ENCODE data around the gene KMT2E.
"Not testable (repeated sequence)": the region's sequence is repeated elsewhere in the genome, so short reads cannot be mapped to it uniquely, and the experiment has no call there.

Gene KMT2E

DNA sequence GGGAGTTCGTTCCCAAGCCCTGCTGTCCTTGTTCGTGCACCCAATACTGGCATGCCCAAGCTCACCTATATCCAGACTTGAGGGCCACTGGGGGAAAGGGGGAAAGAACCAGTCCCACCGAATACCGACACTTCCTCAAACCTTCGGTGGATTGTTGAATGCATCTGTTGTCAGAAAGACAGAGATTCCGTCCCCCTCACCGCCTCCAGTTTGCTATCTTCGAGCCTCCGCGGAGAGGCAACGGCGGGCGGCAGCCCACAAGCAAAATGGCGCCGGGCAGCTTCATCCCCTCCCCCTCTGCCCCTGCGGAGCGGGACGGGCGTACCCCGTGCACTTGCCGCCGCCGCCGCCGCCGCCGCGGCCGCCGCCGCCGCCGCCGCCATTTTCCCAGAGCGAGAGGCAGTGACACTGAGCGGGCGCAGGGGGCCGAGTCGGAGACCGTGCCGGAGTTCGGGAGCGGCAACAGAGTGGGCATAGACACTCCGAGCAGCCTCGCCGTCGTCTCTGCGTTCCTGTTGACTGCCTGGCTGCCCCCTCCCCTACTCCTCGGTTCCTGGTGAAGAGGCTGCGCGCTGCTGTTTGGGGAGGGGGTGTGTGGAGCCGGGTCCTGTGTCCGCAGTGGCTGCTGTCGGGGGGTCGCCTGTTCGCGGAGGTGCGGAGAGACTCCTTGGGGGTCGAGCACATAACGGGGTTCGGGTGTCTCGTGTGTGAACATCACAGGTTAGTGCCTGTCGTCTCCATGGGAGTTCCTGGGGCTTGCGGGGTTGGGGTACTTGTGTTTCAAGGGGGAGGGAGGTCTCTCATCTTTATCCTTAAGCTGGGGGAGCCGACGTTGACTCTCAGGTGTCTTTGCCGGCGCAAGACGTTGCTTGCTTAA, at the start of gene KMT2E:
Gene KMT2E, plus strand, starts transcription at position 390 of the 877 bp plus-strand sequence. CDS start 26,748 bp downstream, outside the sequence.
- no peak for FAIRE-seq

DNA sequence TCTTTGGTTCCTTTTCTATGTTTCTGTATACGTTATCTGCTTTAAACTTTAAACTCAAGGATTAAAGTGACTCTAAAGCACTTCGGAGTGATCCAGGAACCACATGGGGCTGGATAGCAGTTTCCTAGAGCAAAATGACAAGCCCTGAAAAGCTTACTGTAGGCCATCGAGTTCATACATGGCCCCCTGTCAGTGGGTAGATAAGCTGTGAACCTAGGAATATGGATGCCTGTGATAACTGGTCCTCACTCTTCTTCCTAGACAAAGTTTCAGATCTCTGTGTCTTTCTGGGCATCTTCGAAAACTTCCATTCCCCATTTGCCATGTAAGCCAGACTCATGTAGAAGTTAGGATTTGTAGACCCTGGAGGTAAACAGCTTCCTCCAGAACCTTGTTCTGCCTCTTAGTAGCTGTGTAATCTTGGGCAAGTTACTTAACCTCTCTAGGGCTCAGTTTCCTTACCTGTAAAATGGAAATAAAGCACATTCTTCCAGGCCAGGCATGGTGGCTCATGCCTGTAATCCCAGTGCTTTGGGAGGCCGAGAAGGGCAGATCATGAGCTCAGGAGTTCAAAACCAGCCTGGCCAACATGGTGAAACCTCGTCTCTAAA, 49.3 kb upstream of the KMT2E start:
- no peak for FAIRE-seq

DNA sequence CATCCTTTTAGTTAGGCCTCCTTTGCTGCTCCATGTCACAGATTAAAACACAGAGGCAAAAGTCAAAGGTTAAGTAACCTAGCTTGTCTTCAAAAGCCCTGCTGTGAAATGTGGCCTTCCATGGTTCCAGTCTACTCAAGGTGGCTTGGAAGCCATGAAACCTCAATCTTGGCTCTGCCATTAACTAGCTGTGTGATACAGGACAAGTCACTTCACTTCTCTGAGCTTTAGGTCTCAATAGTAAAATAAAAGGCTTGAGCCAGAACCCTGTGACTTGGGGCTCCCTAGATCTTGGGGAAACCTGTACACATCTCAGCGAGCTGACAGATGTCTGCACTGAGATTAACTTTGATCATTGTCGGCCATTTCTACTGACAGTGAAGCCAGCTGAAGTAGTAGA, 48.0 kb upstream of the KMT2E start:
- FAIRE-seq: no peak

- no peak for FAIRE-seq
Measured at GRCh38 chr7:104967088-104967487, 46.9 kb upstream of the KMT2E start.

DNA sequence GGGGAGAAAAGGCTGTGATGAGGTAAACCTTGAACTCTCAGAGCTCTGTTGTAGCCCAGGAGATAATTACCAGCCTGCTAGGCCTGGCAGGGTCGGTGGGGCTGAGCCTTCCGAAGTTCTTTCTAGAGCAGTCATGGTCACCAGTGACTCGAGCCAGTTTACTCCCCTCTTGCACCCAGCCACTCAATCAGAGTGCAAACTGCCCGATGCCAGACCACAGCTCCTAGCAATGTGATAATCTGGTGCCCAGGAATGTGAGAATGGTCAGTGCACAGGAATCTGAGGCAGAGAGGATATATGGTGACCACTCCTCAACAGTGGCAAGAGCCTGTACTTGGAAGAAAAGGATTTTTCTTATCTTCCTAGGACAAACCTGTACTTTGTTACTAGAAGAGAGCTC, 46.4 kb upstream of the KMT2E start:
- FAIRE-seq: no peak

DNA sequence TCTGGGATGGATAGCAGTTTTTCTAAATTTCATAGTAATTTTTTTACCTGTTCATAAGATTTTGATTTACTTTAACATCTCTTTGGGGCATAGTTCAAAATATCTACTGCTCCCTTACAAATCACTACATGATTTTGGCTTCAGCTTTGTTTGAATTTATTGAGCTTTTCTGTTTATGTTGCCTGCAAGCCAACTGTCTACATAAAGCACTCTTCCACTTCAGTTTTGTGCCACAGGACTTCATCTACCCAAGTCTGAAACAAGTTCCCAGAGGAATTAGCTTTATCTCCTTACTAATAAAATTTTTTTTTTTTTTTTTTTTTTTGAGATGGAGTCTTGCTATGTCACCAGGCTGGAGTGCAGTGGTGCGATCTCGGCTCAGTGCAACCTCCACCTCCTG, 45.4 kb upstream of the KMT2E start:
- FAIRE-seq: no peak

DNA sequence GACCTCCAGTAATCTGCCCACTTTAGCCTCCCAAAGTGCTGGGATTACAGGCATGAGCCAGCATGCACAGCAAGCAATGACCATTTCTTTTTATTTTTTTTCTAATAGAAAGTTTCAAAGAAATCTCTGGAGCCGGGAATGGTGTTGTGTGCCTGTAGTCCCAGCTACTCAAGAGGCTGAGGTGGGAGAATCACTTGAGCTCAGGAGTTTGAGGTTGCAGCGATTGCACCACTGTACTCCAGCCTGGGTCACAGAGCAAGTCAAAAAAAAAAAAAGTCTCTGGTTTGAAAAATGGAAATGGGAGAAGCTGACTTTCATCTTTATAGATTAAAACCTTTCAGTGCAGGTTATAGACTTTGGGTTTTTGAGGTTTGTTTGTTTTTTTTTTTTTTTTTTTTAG, 44.8 kb upstream of the KMT2E start:
- FAIRE-seq: no peak

DNA sequence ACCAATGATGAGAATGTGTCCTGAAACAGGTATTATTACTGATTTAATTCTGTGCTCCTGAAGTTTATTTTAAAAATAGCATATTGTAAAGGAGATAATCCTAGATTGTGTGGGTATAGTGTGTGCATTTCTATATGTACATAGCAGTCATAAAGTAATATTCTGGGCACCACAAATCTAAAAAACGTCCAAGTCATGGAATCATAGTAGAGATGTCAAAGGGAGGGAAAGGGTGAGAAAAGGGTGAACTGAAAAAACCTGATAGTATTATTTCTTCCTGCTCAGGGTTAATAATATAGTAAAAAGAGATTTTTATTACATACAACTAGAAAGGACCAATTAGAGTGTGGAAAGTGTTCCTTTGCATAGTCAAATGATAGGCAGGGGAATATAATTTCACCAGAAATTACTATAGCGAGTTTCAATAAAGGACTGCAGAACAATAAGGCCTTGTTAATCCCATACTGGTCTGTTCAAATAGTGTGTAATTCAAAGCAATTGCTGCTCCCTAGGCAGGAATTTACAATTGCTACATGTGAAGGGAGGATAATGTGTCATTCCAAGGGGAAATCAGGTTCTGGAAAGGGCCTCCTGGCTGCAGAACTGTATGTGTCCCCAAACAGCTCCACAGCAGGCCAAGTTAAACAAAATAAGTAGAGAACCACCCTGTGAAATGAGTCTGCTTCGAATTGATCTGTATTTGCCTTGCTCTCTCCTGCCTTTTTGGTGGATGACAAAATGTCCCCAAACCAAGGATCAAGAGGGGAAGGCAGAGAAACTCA, 42.5 kb upstream of the KMT2E start:
- no peak for FAIRE-seq

DNA sequence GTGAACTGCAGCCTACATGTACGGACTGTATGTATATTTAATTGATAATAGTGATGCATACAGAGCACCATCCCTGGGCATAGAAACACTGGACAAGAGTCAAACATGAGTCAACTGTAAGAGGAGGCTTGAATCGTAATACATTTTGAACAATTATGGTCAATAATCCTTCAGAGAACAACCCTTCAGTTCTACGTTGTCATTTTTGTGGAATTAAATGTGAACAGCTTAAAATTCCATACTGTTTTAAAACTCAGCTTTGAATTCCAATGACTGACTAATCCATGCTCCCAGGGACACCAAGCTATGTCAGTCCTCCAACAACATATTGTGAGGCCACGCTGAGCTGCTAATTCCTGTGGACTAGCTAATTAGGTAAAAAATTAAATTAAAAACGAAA, 41.5 kb upstream of the KMT2E start:
- no peak for FAIRE-seq

- no peak for FAIRE-seq
Measured at GRCh38 chr7:104973227-104973626, 40.8 kb upstream of the KMT2E start.

DNA sequence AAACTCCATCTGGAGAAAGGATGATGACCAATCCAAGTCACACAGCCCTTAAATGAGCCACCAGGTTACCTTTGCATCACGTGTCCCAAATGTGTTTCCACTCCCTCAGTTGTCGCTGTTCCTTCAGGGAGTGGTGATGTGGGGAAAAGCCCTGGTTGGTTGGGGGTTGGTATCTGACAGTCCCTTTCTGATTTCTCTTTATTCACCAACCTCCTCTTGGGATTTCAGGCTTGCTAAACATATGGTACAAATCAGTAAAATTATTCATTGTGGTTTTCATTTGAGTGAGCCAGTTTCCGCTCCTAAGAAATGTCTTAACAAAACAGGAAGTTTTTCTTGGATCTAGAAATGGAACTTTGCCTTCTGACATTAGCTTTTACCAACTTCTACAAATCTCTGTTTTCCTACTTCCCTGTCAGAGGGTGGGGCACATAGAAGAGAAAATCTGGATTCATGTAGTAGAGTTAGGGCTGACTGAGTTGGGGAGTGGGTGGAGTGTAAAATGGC, 40.0 kb upstream of the KMT2E start:
- no peak for FAIRE-seq

DNA sequence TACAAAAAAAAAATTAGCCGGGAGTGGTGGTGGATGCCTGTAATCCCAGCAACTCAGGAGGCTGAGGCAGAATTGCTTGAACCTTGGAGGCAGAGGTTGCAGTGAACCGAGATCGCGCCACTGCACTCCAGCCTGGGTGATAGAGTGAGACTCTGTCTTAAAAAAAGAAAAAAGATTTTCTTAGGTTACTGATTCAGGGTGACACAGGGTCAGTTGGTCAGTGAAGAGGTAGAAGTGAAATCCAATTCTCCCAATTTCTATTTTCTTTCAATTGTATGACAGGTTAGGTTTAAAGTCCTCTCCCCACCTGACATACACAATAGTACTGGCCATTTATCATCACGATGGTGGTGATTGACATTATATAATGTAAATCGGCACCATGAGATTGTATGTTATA, 38.5 kb upstream of the KMT2E start:
- FAIRE-seq: not testable (repeated sequence)

DNA sequence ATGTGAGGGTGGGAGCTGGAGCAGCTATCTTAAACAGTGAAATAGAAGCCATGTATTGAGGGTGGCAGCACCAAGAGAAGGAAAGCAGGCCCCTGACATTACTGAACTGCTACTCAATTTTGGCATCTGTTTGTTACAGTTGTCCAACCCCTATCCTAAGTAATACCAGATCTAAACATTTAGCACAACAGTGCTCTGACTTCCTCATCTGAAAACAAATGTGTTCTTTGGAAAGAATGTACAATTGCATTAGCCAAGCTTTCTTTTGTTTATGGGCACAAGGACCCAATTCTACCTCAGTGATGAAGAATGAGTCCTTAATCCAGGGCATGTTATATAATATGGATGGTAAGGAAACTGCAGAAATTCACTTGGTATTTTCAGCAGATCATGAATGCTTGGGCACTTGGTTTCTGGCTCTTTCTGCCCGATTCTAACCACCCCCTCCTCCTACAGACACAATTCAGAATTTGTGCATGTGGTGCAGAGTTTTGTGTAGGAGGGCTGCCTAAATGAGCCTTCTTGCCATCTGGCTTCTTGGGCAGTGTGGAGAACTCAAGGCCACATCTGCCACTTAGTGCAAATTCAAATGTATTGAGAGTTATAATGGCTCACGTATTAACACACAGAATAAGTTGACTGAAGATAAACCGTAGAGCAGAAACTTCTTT, 36.9 kb upstream of the KMT2E start:
- FAIRE-seq: no peak

GRCh38 chr7:104978460-104978859, 35.5 kb upstream of the KMT2E start:
- FAIRE-seq: peak; percentile 48

DNA sequence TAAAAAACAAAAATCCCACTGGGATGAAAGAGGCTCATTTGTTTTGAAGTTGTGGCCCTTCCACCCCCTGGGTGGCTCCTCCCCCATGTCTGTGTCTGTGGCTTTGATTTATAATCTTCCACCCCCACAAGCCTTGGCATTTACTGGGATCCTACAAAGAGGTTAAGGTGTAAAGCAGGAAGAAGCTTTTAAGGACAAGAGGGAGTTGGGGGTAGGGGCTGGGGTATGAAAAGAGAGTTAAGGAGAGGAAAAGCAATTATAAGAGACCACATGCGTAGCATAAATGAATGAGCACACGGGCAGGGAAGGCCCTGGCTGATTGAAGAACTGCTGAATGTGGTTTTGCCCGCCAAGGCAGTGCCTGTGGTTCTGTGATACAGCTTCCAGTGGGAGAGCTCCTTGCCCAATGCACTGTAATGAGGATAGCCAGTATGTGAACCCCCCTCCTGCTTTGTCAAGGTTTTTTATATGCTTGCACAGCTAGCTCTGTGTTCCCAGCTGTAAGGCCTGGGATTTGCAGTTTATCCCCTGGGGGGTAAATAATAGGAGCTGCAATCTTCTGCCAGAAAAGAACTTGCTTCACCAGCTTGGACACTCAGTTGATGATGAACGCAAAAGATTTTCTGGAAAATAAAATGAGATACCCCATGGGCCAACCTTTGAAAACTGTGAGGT, 34.7 kb upstream of the KMT2E start:
- no peak for FAIRE-seq

DNA sequence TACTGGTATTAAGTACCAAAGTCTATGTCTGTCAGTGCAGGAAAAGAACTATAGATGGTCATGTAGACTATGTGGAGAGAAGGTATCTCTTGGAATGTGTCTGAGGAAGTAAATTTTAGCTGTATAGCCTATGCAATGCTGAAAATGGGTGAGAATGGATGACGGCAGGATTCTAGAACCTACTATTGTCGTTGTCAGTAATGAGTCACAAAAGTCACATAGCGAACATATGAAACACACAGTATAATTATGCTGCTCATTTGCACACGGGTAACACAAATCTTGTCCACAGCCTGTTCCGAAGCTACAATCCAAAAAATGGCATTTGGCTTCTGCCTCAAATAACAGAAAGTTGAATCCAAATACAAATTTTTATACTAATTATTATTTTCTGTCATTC, 33.6 kb upstream of the KMT2E start:
- no peak for FAIRE-seq

DNA sequence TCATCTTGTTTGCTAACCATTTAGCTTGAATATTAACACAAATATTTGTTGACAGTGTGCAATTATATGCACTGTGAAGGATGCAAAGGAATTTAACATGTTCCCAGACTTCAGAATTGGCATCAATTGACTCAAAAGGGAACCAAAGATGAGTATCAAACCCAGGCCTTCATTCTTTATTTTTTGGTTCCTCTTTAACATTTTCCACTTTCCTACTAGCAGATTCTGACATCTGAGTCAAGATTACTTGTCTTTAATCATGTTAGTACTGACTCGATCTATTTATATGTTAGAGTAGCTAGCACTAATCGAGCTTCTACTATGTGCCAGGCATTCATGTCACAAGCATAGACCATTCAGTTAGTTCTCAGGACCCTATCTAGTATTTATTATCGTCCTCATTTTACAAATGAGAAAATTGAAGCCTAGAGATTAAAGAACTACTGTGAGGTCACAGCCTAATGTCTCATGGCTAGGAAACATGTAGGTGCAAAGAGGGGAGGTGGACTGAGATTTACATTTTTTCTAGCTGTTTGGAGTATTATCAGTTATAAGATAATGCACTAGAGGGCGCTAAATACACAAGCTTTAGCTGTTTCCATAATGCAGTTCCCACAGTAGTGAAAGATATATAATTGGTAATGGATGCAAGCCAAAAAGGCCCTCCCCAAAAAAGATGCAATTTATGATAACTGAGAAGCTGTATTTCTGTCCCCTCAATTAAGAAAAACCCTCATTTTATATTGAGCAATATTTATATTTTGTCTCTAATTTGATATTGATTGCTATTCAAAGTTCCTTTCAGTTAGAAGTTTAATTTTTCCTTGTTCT, 32.9 kb upstream of the KMT2E start:
- peak; percentile 37 for FAIRE-seq

- no peak for FAIRE-seq
Measured at GRCh38 chr7:104981672-104982037, 32.4 kb upstream of the KMT2E start.

- FAIRE-seq: no peak
Measured at GRCh38 chr7:104982308-104983075, 31.5 kb upstream of the KMT2E start.

DNA sequence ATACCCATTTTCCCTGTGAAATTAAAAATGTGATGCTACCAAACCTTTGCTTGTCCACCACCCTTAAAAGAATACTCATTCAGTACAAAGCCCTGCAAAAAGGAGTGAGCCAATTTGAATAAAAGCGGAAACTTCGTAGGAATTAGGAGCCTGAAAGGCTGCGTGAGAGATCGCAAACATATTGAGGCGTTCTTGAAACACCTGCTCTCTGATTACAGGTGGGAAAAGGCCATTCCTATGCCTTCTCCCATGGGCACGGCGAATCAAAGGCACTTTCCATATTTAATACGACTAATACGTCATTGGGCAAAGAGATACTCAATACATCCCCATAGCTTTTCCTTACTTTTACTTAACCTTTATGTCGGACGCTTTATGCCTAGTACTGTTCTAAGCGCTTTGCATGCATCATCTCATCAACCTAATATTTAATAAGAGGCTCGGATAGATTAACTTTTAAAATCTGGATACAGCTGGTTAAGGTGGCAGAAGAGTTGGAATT, 30.9 kb upstream of the KMT2E start:
- no peak for FAIRE-seq
